MM.1S (cell line): ENCODE measurements around the gene ATM.
"Not testable (repeated sequence)": the region's sequence is repeated elsewhere in the genome, so short reads cannot be mapped to it uniquely, and the experiment has no call there.

ENCODE experiments used
- DNase-seq: peaks from one replicate; pipeline ENCODE4 v3.0.0-alpha.2; 2015
- H2AFZ ChIP-seq: fragments of 300-600 bp; sonication (generic); 2 replicates; pipeline ENCODE4 v1.6.0; 2016; ENCODE audit warnings: antibody characterized with exemption, low read length
- H3F3A ChIP-seq: fragments of 300-600 bp; sonication (generic); 2 replicates; pipeline ENCODE4 v1.6.1; 2016; ENCODE audit warnings: mild to moderate bottlenecking, antibody characterized with exemption, low read length, moderate library complexity, mixed read lengths; ENCODE audit not compliant: insufficient read depth
- H3K27ac ChIP-seq: fragments of 300-600 bp; sonication (generic); 2 replicates; pipeline ENCODE4 v1.5.1; 2016; ENCODE audit warnings: mild to moderate bottlenecking, low read length
- H3K27me3 ChIP-seq: fragments of 300-600 bp; sonication (generic); replicated peaks from 2 replicates; pipeline ENCODE4 v1.6.0; 2016; ENCODE audit warnings: low read length; ENCODE audit not compliant: insufficient read depth
- H3K36me3 ChIP-seq: fragments of 300-600 bp; sonication (generic); replicated peaks from 2 replicates; pipeline ENCODE4 v1.6.1; 2016; ENCODE audit warnings: mild to moderate bottlenecking, low read length, mixed read lengths; ENCODE audit not compliant: insufficient read depth
- H3K4me1 ChIP-seq: fragments of 300-600 bp; sonication (generic); 2 replicates; pipeline ENCODE4 v1.6.1; 2016; ENCODE audit warnings: low read length, mixed read lengths
- H3K4me2 ChIP-seq: fragments of 300-600 bp; sonication (generic); 2 replicates; pipeline ENCODE4 v1.6.0; 2016; ENCODE audit warnings: low read depth, low read length
- H3K4me3 ChIP-seq: fragments of 300-600 bp; sonication (generic); 2 replicates; pipeline ENCODE4 v1.5.1; 2016; ENCODE audit warnings: low read length, mixed read lengths
- H3K79me2 ChIP-seq: fragments of 300-600 bp; sonication (generic); 2 replicates; pipeline ENCODE4 v1.6.1; 2016; ENCODE audit warnings: mixed run types, low read length, mixed read lengths
- H3K9ac ChIP-seq: fragments of 300-600 bp; sonication (generic); 2 replicates; pipeline ENCODE4 v1.6.1; 2016; ENCODE audit warnings: low read length, mixed read lengths
- H3K9me2 ChIP-seq: fragments of 300-600 bp; sonication (generic); replicated peaks from 2 replicates; pipeline ENCODE4 v1.6.1; 2016; ENCODE audit warnings: mild to moderate bottlenecking, low read length, mixed read lengths; ENCODE audit not compliant: insufficient read depth
- H3K9me3 ChIP-seq: fragments of 300-600 bp; sonication (generic); replicated peaks from 2 replicates; pipeline ENCODE4 v1.6.1; 2016; ENCODE audit warnings: mild to moderate bottlenecking, low read length, mixed read lengths; ENCODE audit not compliant: insufficient read depth
- H4K20me1 ChIP-seq: fragments of 300-600 bp; sonication (generic); 2 replicates; pipeline ENCODE4 v1.6.1; 2016; ENCODE audit warnings: mild to moderate bottlenecking, low read length, moderate library complexity, mixed read lengths; ENCODE audit not compliant: insufficient read depth
- EZH2 ChIP-seq: fragments of 300-600 bp; sonication (generic); optimal IDR thresholded peaks from 2 replicates; pipeline ENCODE3; 2017; ENCODE audit warnings: low read depth, mild to moderate bottlenecking, antibody characterized with exemption, low read length, mixed read lengths
- EZH2phosphoT487 ChIP-seq: fragments of 300-600 bp; sonication (generic); IDR thresholded peaks from 2 replicates; pipeline ENCODE4 v1.6.1; 2018; ENCODE audit warnings: antibody characterized with exemption, low read length
- TF ChIP-seq, protein P1 (sequence below): fragments of 300-600 bp; sonication (generic); IDR thresholded peaks from 2 replicates; pipeline ENCODE4 v1.5.1; 2016; ENCODE audit warnings: antibody characterized with exemption, low read length, mixed read lengths

The ATM gene

GRCh38 chr11:108278954-108279353 is 56.1 kb downstream of the ATM start:
- no peak overlapping the region for H2AFZ ChIP-seq
- no peaks in the 10 kb centered on the region for H3K36me3 ChIP-seq
- no peaks in the 10 kb centered on the region for H3K27me3 ChIP-seq
- TF ChIP-seq, protein P1, sequence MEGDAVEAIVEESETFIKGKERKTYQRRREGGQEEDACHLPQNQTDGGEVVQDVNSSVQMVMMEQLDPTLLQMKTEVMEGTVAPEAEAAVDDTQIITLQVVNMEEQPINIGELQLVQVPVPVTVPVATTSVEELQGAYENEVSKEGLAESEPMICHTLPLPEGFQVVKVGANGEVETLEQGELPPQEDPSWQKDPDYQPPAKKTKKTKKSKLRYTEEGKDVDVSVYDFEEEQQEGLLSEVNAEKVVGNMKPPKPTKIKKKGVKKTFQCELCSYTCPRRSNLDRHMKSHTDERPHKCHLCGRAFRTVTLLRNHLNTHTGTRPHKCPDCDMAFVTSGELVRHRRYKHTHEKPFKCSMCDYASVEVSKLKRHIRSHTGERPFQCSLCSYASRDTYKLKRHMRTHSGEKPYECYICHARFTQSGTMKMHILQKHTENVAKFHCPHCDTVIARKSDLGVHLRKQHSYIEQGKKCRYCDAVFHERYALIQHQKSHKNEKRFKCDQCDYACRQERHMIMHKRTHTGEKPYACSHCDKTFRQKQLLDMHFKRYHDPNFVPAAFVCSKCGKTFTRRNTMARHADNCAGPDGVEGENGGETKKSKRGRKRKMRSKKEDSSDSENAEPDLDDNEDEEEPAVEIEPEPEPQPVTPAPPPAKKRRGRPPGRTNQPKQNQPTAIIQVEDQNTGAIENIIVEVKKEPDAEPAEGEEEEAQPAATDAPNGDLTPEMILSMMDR: no peak
- no peaks in the 10 kb centered on the region for H3K4me1 ChIP-seq
- H3K27ac ChIP-seq: no peak overlapping the region
- no peaks in the 10 kb centered on the region for H4K20me1 ChIP-seq
- no peaks in the 10 kb centered on the region for H3K79me2 ChIP-seq
- no peak overlapping the region for H3K4me2 ChIP-seq
- H3K9ac ChIP-seq: no peak overlapping the region
- no peaks in the 10 kb centered on the region for H3F3A ChIP-seq
- no peaks in the 10 kb centered on the region for H3K9me3 ChIP-seq
- H3K9me2 ChIP-seq: no peaks in the 10 kb centered on the region
- H3K4me3 ChIP-seq: no peak overlapping the region
- DNase-seq: no peak

- no peaks in the 10 kb centered on the region for H4K20me1 ChIP-seq
- no peak for DNase-seq
- H3K4me3 ChIP-seq: no peak overlapping the region
- H3F3A ChIP-seq: no peaks in the 10 kb centered on the region
- H3K4me1 ChIP-seq: no peaks in the 10 kb centered on the region
- H3K4me2 ChIP-seq: no peak overlapping the region
- H3K27ac ChIP-seq: no peak overlapping the region
- no peaks in the 10 kb centered on the region for H3K79me2 ChIP-seq
- no peaks in the 10 kb centered on the region for H3K9me3 ChIP-seq
- no peaks in the 10 kb centered on the region for H3K27me3 ChIP-seq
- TF ChIP-seq EZH2: no peak
- TF ChIP-seq, protein P1: no peak
- TF ChIP-seq EZH2phosphoT487: no peak
- H3K9me2 ChIP-seq: no peaks in the 10 kb centered on the region
- H3K9ac ChIP-seq: no peak overlapping the region
- H3K36me3 ChIP-seq: no peaks in the 10 kb centered on the region
- H2AFZ ChIP-seq: no peak overlapping the region
Measured at GRCh38 chr11:108286370-108286769, 63.5 kb downstream of the ATM start.

GRCh38 chr11:108286956-108287355 is 64.1 kb downstream of the ATM start:
- no peaks in the 10 kb centered on the region for H3F3A ChIP-seq
- H3K4me1 ChIP-seq: no peaks in the 10 kb centered on the region
- H3K79me2 ChIP-seq: no peaks in the 10 kb centered on the region
- no peaks in the 10 kb centered on the region for H4K20me1 ChIP-seq
- no peak overlapping the region for H3K27ac ChIP-seq
- no peak overlapping the region for H3K4me3 ChIP-seq
- no peak overlapping the region for H3K9ac ChIP-seq
- no peaks in the 10 kb centered on the region for H3K9me3 ChIP-seq
- H2AFZ ChIP-seq: no peak overlapping the region
- DNase-seq: no peak
- H3K9me2 ChIP-seq: no peaks in the 10 kb centered on the region
- H3K36me3 ChIP-seq: no peaks in the 10 kb centered on the region
- no peak for TF ChIP-seq EZH2phosphoT487
- no peak for TF ChIP-seq EZH2
- no peaks in the 10 kb centered on the region for H3K27me3 ChIP-seq
- no peak overlapping the region for H3K4me2 ChIP-seq

DNA sequence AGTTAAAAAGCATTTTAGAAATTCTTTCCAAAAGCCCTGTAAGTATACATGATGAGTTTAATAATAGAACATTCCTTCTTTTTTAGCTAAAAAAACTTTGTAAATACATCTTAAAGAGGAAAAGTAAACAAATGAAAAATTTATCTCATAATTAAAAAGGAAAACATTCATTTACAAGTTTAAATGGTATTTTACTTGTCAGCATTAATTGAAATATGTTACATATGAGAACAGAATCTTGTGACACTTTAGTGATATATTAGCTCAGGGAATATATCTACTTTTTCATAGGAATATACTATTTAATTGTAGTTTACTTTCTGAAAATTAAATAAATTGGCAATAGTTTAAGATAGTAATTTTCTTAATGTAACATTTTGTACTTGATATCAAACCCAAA is 66.2 kb downstream of the ATM start:
- H4K20me1 ChIP-seq, DNase-seq, H3K9ac ChIP-seq, H3K4me3 ChIP-seq, H3K4me2 ChIP-seq, H3K27ac ChIP-seq, H3K79me2 ChIP-seq, H3K9me2 ChIP-seq, H3K36me3 ChIP-seq, H3F3A ChIP-seq, H3K4me1 ChIP-seq, H3K9me3 ChIP-seq, H2AFZ ChIP-seq, H3K27me3 ChIP-seq: not testable (repeated sequence)
